Esophagus muscularis mucosa (tissue), 4 donors: ENCODE measurements around the gene IGFBP7.

Experiments used
- EP300 ChIP-seq: sonication (generic); formaldehyde crosslinking; IDR thresholded peaks from one replicate; pipeline ENCODE4 v1.6.1; 2017; ENCODE audit warnings: antibody characterized with exemption
- POLR2A ChIP-seq: fragments of 450-650 bp; IDR thresholded peaks from one replicate; pipeline ENCODE4 v1.6.1; 2017; ENCODE audit warnings: antibody characterized with exemption, moderate library complexity, mild to moderate bottlenecking, low read depth
- POLR2AphosphoS5 ChIP-seq, 2 donors: sonication (generic); formaldehyde crosslinking; IDR thresholded peaks; one replicate each; pipeline ENCODE4 v1.6.1; 2017; ENCODE audit warnings: antibody characterized with exemption in 2 of 2
- TF ChIP-seq, protein P1 (sequence below), 3 experiments: fragments of 200-600 bp in 2 of 3; fragments of 450-650 bp in 1 of 3; sonication (generic) in 2 of 3; IDR thresholded peaks; one replicate each; pipeline ENCODE4 v1.5.1; 2017 to 2019; ENCODE audit warnings: antibody characterized with exemption in 3 of 3, mild to moderate bottlenecking in 2 of 3, moderate library complexity in 1 of 3

DNA sequence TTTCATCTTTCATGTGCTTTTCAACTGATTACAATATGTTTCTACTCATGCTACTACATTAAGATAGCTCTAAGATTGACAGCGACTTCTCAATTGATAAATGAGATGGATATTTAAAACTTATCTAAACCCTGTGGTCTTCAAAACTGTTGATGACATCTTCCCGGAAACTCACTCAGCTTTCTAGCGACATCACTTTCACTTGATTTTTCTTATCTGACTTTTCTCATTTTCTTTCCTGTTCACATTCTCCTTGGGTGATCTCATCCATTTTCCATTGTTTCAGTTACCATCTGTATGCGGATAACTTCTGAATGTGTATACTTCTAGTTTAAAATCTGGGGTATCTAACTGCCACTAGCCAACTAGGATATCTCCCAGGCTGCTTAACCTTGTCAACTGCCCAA is 128.4 kb downstream of the IGFBP7 start:
- TF ChIP-seq, protein P1, sequence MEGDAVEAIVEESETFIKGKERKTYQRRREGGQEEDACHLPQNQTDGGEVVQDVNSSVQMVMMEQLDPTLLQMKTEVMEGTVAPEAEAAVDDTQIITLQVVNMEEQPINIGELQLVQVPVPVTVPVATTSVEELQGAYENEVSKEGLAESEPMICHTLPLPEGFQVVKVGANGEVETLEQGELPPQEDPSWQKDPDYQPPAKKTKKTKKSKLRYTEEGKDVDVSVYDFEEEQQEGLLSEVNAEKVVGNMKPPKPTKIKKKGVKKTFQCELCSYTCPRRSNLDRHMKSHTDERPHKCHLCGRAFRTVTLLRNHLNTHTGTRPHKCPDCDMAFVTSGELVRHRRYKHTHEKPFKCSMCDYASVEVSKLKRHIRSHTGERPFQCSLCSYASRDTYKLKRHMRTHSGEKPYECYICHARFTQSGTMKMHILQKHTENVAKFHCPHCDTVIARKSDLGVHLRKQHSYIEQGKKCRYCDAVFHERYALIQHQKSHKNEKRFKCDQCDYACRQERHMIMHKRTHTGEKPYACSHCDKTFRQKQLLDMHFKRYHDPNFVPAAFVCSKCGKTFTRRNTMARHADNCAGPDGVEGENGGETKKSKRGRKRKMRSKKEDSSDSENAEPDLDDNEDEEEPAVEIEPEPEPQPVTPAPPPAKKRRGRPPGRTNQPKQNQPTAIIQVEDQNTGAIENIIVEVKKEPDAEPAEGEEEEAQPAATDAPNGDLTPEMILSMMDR (IDR thresholded peaks at IDR 0.05) = no peak
- TF ChIP-seq POLR2A = no peak
- TF ChIP-seq POLR2AphosphoS5 (IDR thresholded peaks at IDR 0.05) = no peak
- no peak for TF ChIP-seq EP300
